ENCODE measurements around the gene CHRND.

Gene CHRND

DNA sequence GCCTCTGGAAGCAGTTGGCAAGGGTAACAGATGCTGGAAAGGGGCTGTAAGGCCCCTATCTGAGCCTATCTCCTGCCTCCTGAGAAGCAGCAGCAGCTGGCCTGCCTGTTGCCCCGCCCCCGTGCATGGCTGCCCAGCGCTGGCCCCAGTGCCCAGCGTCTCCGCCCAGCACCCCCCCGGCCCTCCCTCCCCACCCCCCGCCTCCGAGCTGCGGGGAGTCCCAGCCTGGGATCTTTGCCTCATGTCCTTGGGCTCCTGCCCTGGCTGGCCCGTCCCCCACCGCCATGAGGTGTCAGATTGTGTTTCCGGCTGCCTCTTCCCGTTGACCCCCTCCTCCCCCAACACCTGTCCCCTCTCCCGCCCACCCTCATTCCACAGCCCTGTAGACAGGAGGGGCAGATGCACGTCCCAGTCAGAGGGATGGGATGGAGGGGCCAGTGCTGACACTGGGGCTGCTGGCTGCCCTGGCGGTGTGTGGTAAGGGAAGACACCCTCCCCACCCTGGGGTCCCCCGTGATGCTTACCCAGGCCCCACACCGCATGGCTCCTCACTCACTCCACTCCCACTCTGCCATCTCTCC is at the start of gene CHRND:
TSS of gene CHRND (plus strand) at position 370 of the 581 bp plus-strand sequence. CDS start at position 426, 56 bp downstream.
- no peak for DNase-seq

DNA sequence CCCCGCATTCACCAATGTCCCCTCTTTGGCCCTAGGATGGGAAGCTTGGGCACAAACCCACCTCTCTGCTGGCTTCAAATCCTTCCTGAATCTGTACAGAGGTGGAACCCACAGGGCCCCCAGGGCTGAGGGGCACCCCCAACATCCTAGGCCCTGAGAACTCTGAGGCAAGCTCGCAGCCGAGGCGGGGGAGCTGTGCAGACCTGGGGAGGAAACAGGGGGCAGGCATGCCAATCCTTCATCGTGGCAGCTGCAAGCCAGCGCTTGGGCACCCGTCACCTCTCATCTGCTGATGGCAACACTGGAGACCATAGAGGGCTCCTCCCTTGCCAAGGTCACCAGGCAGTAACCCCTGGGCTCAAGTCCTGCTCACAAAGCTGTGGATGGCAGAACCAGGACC is 49.2 kb upstream of the CHRND start:
- no peak for DNase-seq

DNA sequence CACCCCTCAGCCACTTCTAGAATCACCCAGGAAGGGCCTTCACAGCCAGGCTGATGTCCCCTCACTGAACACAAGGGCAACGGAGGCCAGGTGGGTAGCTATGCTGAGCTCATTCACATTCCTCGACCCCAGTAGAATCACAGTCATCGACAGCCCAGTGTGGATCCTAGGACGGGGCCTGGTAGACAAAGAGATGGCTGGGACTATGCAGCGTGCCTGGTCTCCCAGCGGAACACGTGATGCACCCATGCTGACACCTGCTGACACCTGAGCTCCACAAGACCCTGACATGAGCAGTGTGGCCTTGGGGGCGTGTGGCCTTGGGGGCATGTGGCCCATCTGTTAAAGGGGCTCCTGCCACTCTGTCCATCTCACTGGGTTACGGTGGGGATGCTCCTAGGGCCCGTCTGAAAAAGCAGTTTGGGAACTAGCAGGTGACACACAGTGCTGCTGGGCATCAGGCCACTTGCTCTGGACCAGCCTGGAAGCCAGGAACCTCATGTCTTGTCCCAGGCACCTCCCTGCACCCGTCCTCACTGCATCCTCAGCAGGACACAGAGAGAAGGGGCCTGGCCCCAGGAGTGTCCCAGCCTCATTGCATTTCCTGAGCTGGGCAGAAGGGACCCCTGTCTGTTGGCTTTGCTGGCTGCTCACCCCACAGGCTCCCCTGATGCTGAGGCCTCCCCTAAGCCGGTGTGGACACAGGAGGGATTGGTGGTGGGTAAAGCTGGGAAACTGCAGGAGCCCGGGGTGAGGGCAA is 48.0 kb upstream of the CHRND start:
- no peak for DNase-seq

DNA sequence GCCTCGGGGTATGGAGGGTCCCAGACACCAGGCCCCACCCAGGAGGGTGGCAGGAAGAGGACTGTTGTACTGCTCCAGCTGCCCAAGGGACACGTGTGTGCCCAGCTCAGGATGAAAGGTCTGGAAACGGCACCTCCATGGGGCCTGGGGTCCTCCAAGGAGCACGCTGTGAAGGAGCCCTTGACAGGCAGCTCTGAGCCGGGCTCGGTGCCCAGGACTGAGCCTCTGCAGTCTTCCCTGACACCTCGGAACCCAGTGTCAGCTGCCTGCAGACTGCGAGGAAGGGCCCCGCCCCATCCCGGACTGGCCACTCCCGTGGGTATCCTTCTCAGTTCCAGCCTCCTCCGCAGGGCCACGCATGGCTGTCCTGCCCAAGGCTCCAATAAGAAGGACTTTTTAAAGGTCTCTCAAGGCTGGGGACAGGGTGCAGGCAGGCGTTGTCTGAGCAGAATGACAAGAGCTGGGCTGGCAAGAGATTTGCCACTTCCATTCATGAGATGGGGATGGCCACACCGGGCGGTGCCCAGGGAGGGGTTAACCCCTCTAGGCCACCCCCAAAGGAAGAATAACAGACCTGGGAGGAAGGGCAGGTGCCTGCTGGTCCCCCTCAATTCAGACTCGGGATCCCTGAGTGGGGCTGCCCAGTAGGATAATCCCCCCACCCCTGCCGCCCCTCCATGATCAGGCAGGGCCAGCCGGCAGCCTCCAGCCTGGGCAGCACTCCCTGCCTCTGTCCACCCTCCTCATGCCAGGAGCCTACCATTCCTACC is 47.2 kb upstream of the CHRND start:
- DNase-seq: no peak

DNA sequence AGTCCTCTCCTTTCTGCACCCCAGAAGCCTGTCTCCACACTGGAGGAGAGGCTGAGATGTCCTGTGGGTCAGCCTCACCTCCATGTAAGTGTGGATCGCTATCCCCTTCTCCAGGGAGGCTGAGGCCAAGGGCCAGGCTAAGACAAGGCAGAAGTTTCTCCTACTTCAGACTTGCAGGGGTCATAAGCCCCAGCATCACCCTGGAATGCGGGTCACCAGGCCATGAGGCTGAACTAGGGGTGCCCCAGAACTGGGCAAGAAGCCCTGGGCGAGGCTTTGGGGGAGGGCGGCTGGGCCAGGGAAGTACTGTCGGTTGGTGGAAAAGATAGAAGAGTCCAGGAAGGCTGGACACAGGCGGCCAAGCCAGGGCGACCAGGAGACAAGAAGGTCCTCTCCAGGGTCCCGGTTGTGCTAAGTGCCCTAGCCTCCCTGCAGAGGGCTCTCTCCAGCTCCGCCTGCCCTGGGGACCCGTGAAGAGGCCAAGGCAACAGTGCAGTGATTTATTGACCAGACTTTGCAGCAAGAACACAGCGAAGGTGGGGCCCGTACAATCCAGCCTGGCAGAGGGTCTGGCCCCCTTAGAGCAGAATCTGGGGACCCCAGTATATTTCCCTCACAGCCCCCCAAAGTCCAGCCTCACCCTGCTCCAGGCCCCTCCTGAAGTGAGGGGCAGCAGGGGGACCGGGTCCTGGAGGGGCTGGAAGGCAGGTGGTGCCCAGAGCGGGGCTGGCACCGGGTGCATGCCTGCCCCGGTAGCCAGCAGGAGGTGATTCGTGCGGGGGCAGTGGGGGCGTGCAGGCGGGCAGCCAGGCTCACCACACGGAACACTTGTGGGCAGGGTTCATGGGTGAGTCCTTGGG is 46.4 kb upstream of the CHRND start:
- no peak for DNase-seq

DNA sequence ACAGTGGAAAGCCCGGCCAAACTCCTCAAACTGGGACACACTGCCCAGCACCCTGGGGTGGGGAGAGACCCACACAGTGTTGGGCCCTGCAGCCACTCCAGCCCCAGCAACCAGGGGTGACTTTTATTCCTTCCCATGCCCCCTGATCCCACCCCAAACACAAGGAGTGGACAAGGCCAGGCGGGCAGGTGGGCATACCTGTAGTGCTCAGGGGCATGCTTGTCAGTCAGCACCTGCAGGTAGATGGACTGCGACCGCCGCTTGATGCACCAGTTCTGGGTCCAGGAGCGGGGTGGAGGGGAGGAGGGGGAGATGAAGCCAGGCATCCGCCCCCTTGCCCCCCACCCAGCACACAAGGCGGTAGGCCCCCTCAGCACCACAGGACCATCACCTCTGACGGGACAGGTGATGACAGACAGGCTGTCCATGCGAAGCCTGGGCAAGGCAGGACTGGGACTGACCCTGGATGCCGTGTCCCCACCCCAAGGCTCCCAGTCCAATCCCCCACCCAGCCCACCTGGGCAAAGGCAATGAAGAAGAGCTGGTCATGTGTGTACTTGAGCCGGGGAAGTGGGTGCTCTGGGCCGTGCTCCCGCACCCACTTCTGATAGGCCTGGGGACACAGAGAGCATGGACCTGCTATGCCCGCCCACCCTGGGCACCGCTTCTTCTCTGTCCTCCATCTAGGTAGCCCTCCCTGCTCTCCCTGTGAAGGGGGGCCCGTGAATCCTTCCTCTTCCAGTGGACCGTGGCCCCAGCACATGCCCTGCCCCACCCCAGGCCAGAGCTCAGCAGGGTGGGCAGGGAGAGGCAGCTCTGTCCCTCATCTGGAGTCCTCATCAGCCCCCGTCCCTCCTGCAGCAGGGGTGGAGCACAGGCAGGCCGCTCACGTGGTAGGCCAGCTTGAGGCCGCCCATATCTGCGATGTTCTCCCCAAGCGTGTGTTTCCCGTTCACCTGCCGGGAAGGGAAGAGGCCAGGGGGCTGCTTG is 45.5 kb upstream of the CHRND start:
- no peak for DNase-seq

DNA sequence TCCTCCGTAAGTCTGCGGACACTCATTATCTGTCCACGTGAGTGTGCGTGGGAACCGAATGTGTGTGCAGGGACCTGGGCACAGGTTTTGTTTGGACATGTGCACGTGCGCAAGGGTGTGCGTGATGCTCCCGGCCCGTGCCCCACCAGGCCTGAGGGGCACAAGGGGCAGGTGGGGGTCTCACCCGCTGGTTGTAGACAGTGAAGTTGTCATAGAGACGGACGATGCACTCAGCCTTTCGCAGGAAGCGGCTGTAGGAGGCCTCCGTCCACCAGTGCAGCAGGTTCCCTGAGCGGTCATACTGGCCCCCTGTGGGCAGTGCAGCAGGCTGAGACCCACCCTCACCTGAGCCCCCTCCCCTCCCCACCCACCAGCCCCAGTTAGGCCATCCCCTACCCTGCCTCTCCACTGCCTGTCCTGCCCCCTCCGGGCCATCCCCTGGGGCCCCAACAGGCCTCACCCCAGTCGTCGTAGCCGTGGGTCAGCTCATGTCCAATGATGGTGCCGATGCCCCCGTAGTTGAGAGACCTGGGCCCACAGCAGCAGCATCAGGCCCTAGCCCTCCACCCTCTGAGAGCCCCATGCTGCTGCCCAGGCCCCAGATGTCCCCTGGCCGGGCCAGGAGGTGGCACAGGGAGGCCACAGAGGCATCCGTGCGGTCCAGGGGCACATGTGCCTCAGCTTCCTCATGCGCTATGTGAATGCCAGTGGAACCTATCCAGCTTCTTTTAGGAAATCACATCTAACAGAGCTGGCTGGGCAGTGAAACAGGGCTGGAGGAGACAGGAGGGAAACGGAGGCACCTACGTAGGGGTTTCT is 44.4 kb upstream of the CHRND start:
- no peak for DNase-seq

DNA sequence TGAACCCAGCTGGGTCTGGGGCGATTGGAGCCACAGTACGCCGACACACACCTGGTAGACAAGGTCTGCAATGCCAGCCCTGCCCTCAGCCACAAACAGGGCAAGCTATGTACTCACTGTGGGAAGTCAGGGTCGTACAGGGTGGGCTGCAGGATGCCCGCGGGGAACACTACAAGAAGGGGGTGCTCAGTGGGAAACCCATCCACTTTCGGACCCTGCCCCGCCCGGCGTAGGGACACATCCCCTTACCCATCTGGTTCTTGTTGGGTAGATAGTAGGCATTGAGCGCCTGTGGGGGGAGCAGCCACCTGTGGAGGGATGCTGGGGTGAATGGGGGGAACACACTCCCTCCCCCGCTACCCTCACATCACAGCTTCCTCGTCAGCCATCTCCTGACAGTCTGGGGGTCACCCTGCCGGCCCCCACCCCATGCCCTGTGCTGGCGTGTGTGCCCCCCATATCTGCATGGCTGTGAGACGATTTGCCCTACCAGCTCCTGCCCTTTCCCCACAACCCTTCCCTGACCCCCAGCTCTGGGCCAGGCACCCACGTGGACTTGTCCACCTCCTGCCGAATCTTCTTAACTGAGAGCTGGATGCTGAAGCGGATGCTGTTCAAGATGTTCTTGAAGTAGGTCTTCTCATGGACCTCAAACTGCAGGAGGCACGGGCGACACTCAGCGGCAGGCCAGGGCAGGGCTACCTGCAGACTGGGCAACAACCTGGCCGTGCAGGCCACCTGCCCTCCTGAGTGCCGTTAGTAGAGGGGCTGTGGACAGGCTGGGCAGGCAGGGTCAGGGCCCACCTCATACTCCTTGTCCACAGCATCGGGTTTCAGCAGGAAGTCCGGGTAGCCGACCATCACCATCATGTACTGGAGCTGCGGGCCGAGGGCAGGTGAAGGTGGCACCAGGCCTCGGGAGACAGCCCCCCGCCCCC is 43.4 kb upstream of the CHRND start:
- no peak for DNase-seq

DNA sequence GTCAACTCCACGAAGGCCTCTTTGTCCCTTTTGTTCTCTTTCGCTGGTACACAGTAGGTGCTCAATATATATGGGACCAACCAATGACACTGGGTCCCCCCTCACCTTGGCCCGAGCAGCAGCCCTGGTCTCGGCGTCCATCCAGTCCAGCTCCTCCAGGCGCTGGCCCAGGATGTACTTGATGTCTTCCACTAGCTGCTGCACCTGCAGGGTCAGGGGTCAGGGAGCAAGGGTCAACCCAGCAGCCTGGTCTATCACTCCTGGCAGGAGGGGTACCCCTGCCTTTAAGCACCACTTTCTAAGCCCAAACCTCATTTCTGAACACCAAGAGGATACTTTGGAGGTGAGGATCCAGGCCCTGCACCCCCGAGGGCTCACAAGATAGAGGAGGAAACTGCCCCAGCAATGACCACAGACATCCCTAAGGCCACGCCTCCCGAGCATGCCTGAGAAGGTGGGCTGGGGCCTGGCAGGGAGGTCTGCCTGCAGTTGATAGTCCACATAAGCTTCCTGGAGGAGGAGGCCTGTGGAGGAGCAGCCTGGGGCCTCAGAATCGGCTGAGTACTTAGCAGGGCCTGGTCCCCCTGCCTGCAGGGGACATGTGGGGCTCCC is 42.5 kb upstream of the CHRND start:
- DNase-seq: no peak

DNA sequence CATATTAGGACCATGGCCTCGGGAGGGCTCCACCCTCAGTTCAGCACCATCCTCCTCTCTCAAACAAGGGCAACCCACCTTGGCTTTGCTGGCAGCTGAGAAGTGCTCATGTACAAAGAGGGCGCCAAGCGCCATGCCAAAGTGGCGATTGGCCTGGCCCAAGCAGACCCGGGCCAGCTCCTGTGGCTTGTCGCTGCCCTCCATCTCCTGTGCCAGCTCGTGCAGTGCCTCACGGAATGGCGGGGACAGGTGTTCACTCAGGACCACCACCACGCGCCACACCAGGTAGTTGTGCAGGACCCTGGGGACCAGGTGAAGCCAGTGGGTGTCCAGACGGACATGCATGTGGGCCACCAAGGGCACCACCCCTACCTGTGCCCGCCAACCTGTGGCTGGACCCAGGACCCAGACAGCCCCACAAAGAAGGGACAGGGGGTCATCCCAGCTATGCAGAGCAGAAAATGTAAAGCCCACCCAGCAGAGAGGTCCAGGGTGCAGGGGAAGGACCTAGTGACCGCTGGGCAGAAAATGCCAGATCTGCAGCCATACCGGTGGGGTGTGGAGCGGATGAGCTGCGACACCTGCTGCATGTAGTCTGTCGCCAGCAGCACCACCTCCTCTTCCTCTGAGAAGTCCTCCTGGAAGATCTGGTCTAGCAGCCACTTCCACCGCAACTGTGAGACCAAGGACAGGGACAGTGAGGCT is 41.9 kb upstream of the CHRND start:
- peak in 1 of 2 experiments; percentile 12 for DNase-seq

DNA sequence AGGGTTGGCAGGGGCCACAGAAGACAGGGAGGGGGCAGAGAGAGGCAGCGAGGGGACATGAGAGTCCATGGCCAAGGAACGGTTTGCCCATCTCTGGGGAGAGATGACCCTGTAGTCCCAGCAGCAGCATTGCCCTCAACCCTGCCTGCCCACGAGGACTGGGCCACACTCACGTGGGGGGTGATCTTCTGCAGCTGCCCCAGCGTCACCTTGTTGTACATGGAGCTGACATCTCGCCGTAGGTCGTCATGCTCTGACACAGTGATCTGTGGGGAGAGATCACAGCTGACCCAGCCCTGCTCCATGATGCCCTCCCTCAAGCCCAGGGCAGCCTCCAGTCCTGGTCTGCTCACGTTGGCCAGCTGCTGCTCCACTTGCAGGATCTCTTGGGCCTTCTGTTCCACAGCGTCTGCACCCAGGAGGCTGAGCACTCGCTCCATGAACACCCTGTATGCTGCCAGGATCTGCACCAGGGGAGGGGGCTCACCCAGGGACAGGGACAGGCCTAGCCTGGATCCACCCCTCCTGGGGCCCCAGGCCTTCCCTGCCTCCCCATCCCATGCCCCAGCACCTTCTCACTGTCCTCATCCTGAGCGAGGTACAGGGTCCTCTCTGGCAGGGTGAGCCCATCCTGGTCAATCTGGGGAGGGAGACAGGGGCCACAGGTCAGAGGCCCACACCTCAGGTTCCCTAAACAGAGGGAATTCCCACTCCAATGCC is 41.2 kb upstream of the CHRND start:
- DNase-seq: peak in 1 of 2 experiments; percentile 15

DNA sequence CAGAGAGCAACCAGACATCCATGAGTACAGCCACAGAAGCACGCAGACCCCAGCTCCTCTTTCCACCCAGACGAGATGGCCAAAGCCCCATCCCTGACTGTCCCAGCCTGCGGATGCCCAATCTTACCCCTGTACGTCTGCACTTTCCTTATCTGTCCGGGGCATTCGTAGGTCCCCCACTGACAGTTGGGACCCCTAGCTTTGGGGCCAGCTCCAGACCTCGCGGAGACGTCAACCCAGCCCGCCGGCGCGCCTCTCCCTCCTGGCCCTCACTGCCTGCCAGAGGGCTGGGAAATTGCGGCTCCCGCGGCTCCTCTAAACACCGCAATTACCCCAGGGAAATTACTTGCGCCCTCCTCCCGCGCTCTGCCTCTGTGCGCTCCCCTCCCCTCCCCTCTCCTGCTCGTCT is 40.6 kb upstream of the CHRND start:
- no peak for DNase-seq

DNA sequence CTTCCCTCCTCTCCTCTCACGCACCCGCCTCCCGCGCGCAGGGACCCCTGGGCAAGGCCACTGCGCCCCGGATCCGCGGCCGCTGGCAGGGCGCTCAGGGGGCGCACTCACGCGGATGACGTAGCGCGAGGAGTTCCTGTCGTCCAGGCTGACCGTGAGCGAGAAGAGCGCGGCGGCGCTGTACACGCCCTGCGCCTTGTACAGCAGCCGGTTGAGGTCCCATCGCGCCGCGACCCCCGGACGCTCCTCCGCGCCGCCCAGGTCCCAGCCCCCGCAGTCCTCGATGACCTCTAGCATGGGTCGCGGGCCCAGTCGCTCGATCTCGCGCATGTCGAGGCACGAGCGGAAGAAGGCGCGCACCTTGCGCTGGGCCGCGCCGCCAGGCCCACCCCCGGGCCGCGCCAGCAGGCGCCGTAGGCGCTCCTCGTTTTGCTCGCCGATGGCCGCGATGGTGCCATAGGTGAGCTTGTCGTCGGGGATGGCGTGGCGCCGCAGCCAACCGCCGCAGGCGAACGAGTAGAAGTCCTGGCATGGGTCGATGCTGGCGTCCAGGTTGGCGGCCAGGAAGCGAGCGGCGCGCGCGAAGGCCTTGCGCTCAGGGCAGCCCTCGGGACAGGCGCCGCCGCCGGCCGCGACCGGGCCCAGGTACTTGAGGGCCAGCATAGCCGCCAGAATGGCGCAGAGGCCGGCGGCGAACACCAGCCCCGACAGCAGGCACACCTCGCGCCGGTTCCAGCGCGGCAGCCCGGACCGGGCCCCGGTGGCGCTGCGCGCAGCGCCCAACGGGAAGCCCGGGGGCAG is 40.0 kb upstream of the CHRND start:
- no peak for DNase-seq

DNA sequence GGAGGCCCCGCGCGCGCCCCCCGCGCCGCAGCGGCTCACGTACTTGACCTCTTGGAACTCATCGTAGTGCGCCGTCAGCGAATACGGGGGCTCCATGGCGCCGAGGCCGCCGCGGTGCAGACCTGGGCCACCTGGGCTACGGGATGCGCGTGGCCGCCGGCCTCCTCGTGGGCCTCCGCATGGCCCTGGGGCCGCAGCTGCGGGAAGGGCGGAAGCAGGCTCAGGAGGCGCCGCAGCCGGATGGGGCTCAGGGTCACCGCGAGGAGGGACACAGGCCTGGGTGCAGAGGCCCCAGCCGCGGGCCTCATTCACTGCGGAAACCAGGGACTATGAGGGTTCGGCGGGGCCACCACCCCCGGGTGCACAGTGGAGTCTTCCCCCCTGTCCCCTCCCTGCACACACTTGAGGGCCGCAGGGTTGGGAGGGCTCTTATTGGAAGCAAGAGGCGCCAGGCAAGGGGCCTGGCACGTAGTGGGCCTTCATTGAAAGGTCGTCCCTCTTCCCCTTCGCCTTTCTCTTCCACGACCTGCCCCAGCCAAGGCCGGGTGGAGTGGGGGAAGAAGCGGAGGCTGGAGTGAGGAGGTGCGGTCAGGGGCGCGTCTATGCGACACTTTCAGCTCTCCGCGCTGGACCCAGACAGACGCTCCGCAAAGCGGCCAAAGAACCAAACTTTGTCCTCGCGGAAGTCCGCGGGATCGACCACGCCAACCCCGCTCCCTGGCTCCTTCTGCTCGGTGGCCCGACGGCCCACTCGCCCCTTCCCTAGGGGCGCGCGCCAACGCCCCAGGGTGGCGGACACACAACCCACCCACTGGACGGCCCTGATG is 39.2 kb upstream of the CHRND start:
- no peak for DNase-seq

DNA sequence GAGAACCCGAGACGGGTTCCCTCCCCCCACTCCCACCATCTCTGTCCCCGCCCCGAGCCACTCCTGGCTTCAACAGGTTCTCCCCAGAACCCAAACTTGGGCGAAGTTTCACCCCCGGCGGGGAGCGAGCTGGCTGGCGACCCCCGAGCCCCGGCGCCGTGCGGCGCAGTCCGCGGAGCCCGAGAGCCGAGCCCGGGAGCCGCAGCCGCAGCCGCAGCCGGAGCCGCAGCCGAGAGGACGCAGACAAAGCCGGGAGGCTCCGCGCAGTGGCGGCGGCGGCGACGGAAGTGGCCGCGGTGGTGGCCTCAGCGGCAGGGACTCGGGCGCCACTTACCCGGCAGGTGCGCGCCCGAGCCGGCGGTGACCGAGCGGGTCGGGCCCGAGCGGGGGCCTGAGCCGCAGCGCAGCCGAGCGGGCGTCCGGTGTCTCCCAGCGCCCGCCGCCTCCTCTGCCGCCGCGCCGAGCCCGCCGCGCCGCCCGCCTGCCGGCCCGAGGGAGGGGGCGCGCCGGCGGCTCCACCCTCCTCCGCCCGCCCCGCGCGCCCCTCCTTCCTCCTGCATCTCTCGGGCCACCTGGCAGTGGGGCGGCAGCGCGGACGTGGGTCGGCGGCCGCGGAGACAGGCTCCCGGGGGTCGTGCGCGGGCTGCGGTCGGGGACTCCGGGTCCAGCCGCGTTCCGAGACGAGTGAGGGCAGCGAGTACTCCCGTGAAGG is 38.4 kb upstream of the CHRND start, which contains the start of gene ECEL1:
TSS of gene ECEL1 (minus strand) at position 450 of the 712 bp plus-strand sequence. CDS start 1,181 bp downstream, outside the sequence.
- peak in 1 of 2 experiments; percentile 37 for DNase-seq
